GM21515 (cell line): Measurements from ENCODE around the gene DCD.
"Not testable (repeated sequence)": the region's sequence is repeated elsewhere in the genome, so short reads cannot be mapped to it uniquely, and the experiment has no call there.

Source experiments
- ATAC-seq: cut with Tn5 transposase; IDR thresholded peaks from one replicate; pipeline ENCODE4 v1.9.1; 2021; ENCODE audit not compliant: unreplicated experiment

The DCD gene

GRCh38 chr12:54654926-54655325 lies 6.8 kb upstream of the DCD start:
- no peak for ATAC-seq

- no peak for ATAC-seq
Observed at GRCh38 chr12:54653025-54653424, 4.9 kb upstream of the DCD start.

GRCh38 chr12:54650889-54651288 lies 2.7 kb upstream of the DCD start:
- ATAC-seq, result no peak

- ATAC-seq, result no peak
Observed at GRCh38 chr12:54650409-54650808, 2.2 kb upstream of the DCD start.

GRCh38 chr12:54649825-54650224 lies 1.7 kb upstream of the DCD start:
- ATAC-seq, result no peak

GRCh38 chr12:54641554-54641953 lies 6.6 kb downstream of the DCD start:
- ATAC-seq, result no peak

- ATAC-seq, result no peak
Observed at GRCh38 chr12:54641089-54641488, 7.1 kb downstream of the DCD start.

- not testable (repeated sequence) for ATAC-seq
Observed at GRCh38 chr12:54639112-54639511, 9.1 kb downstream of the DCD start.

- no peak for ATAC-seq
Observed at GRCh38 chr12:54634795-54635194, 13.4 kb downstream of the DCD start, which contains the start of gene LACRT. Gene LACRT, minus strand, starts transcription at chr12:54634895. Its CDS starts 54 bp downstream, at chr12:54634841.

- ATAC-seq, result no peak
Observed at GRCh38 chr12:54631988-54632728, 16.0 kb downstream of the DCD start.

- no peak for ATAC-seq
Observed at GRCh38 chr12:54631551-54631950, 16.6 kb downstream of the DCD start.

- no peak for ATAC-seq
Observed at GRCh38 chr12:54629925-54630324, 18.2 kb downstream of the DCD start.

- no peak for ATAC-seq
Observed at GRCh38 chr12:54628186-54628846, 19.8 kb downstream of the DCD start.

- no peak for ATAC-seq
Observed at GRCh38 chr12:54627304-54627703, 20.9 kb downstream of the DCD start.

- no peak for ATAC-seq
Observed at GRCh38 chr12:54625598-54625997, 22.6 kb downstream of the DCD start.

- no peak for ATAC-seq
Observed at GRCh38 chr12:54624315-54625279, 23.6 kb downstream of the DCD start.

GRCh38 chr12:54622463-54623183 lies 25.5 kb downstream of the DCD start:
- ATAC-seq, result no peak

GRCh38 chr12:54616933-54617680 lies 31.1 kb downstream of the DCD start:
- no peak for ATAC-seq

- ATAC-seq, result no peak
Observed at GRCh38 chr12:54612225-54612750, 35.9 kb downstream of the DCD start.

GRCh38 chr12:54611715-54612149 lies 36.4 kb downstream of the DCD start:
- no peak for ATAC-seq
